A673 (cell line): ENCODE data around the gene SYT17. TPM values are rescaled to one million over a fixed set of nuclear protein-coding genes. Genes with fewer than 3 reads are reported as not detected.
A peak's percentile ranks its signal among the peaks of the same experiment; 100 is the strongest.

Source experiments
- BruUV-seq: library from RNA; stranded (reverse); fragments of 400-500 nt; replicated peaks from 2 replicates; lab custom pipeline; 2021; lab: Mats Ljungman, UMichigan
- CTCF ChIA-PET: fragments of 300-600 bp; sonication (Branson Sonifier 250); formaldehyde crosslinking; loops from one replicate; lab custom pipeline; 2022; ENCODE audit warnings: antibody characterized with exemption; lab: Charles Lee
- POLR2A ChIA-PET: fragments of 300-600 bp; sonication (Branson Sonifier 250); formaldehyde crosslinking; loops from one replicate; lab custom pipeline; 2022; ENCODE audit warnings: antibody characterized with exemption; ENCODE audit not compliant: low non-redundant PET; lab: Charles Lee
- DNase-seq: peaks from one replicate; pipeline ENCODE4 v3.0.0-alpha.2; 2015; ENCODE audit warnings: low spot score
- H3K27ac ChIP-seq: fragments of 200-600 bp; sonication (generic); 2 replicates; pipeline ENCODE4 v1.5.1; 2016; ENCODE audit warnings: mixed run types, low read depth, mild to moderate bottlenecking, mixed read lengths, antibody characterized with exemption, low read length; ENCODE audit not compliant: poor library complexity, severe bottlenecking
- H3K27me3 ChIP-seq: fragments of 200-600 bp; sonication (generic); replicated peaks from 2 replicates; pipeline ENCODE4 v1.6.1; 2017; ENCODE audit warnings: mixed run types, low read depth, mild to moderate bottlenecking, mixed read lengths, antibody characterized with exemption, low read length; ENCODE audit not compliant: insufficient read depth, poor library complexity
- H3K36me3 ChIP-seq: fragments of 200-600 bp; sonication (generic); 2 replicates; pipeline ENCODE4 v1.6.1; 2016; ENCODE audit warnings: mixed run types, mild to moderate bottlenecking, mixed read lengths, antibody characterized with exemption, low read length; ENCODE audit not compliant: insufficient read depth, poor library complexity, severe bottlenecking
- H3K4me1 ChIP-seq: fragments of 200-600 bp; sonication (generic); 2 replicates; pipeline ENCODE4 v1.6.1; 2017; ENCODE audit warnings: mixed run types, mild to moderate bottlenecking, mixed read lengths, antibody characterized with exemption, low read length; ENCODE audit not compliant: insufficient read depth, poor library complexity, severe bottlenecking
- H3K4me3 ChIP-seq: fragments of 200-600 bp; sonication (generic); 2 replicates; pipeline ENCODE4 v1.5.1; 2016; ENCODE audit warnings: low read depth, mixed run types, mild to moderate bottlenecking, mixed read lengths, low read length; ENCODE audit not compliant: poor library complexity, severe bottlenecking
- H3K9me3 ChIP-seq: fragments of 200-600 bp; sonication (generic); 2 replicates; pipeline ENCODE4 v1.6.1; 2016; ENCODE audit warnings: mixed run types, low read depth, mild to moderate bottlenecking, mixed read lengths, antibody characterized with exemption, low read length; ENCODE audit not compliant: poor library complexity, severe bottlenecking
- CTCF ChIP-seq: fragments of 300-800, 200-600 bp; sonication (generic); conservative IDR thresholded peaks from 2 replicates; pipeline ENCODE4 v1.5.1; 2017; ENCODE audit warnings: low read depth, mild to moderate bottlenecking, antibody characterized with exemption, low read length, moderate library complexity, mixed read lengths
- EZH2 ChIP-seq: fragments of 200-600 bp; sonication (generic); IDR thresholded peaks from 2 replicates; pipeline ENCODE4 v1.6.1; 2017; ENCODE audit warnings: borderline replicate concordance, low read depth, mild to moderate bottlenecking, mixed read lengths, antibody characterized with exemption, low read length; ENCODE audit not compliant: poor library complexity, severe bottlenecking
- intact Hi-C: fragments of 100-400 bp; cut with micrococcal nuclease; formaldehyde crosslinking; loops from one replicate; pipeline ENCODE4 v1.10.0; 2022; ENCODE audit not compliant: unreplicated experiment
- total RNA-seq: library from RNA; stranded (reverse); gene quantifications from 2 replicates; pipeline ENCODE4 v1.2.3, GENCODE V29; 2021

Gene SYT17
- total RNA-seq, 1 experiment from 2014 or later: 0.24 TPM

GRCh38 chr16:19239511-19240155, 71.6 kb downstream of the SYT17 start:
- CTCF ChIA-PET: interaction anchor here (1.0 kb wide), 1 partner anchor 1664 kb away, joined by 3 read pairs; no protein-coding TSS in a partner anchor
- Histone ChIP-seq H3K9me3 (no peaks in the 10 kb centered on the region), H3K27ac (peak overlapping the region; percentile 66), H3K4me1 (peaks cover 11% of the 10 kb centered on the region), H3K36me3 (no peaks in the 10 kb centered on the region), H3K27me3 (no peaks in the 10 kb centered on the region), H3K4me3 (no peak overlapping the region)
- peak; percentile 65 for DNase-seq
- no TSS peak for BruUV-seq
- POLR2A ChIA-PET: interaction anchor here (0.6 kb wide), 1 partner anchor 474 kb away, joined by 4 read pairs; no protein-coding TSS in a partner anchor
- intact Hi-C loops: no loop called here
- TF ChIP-seq CTCF: no peak
- TF ChIP-seq EZH2: no peak

- DNase-seq: no peak
- no TSS peak for BruUV-seq
- H3K36me3 ChIP-seq: no peaks in the 10 kb centered on the region
- H3K9me3 ChIP-seq: no peaks in the 10 kb centered on the region
- no peak overlapping the region for H3K27ac ChIP-seq
- no peaks in the 10 kb centered on the region for H3K27me3 ChIP-seq
- intact Hi-C loops: no loop called here
- H3K4me3 ChIP-seq: no peak overlapping the region
- CTCF ChIA-PET: no interaction called here
- POLR2A ChIA-PET: no interaction called here
- H3K4me1 ChIP-seq: peaks cover 11% of the 10 kb centered on the region
- TF ChIP-seq EZH2: no peak
- TF ChIP-seq CTCF: no peak
Observed at GRCh38 chr16:19240494-19240893, 72.5 kb downstream of the SYT17 start.

- Histone ChIP-seq H3K4me1 (peaks cover 11% of the 10 kb centered on the region), H3K27ac (no peak overlapping the region), H3K27me3 (no peaks in the 10 kb centered on the region), H3K9me3 (no peaks in the 10 kb centered on the region), H3K36me3 (no peaks in the 10 kb centered on the region), H3K4me3 (no peak overlapping the region)
- ChIA-PET POLR2A (no interaction called here), CTCF (no interaction called here)
- intact Hi-C loops: no loop called here
- no peak for DNase-seq
- TF ChIP-seq CTCF (no peak), EZH2 (no peak)
- no TSS peak for BruUV-seq
Observed at GRCh38 chr16:19241512-19241911, 73.5 kb downstream of the SYT17 start.
